DMS153 (cell line): ENCODE results near the gene ANKDD1A.

Source experiments
- DNase-seq: peaks from one replicate; lab custom pipeline; 2025; lab: John Stamatoyannopoulos, UW

The ANKDD1A gene

DNA sequence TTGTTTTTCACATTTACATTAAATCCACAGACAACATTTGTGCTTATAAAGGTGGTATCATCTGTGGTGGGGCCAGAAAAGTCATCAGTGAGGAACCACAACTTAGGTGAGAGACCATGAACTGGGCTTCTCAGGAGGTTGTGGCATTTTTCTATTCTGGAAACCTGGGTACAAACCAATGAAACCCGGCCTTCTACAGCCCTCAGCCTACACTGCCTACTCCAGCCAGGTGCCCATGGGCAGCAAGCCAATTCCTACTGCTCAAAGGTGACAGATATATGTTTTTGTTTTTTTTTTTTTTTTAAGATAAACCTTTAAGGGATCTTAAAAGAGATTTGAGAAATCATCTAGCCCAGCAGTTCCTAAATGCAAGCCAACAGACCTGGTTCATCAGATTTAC lies 57.7 kb downstream of the ANKDD1A start:
- DNase-seq, result no peak

DNA sequence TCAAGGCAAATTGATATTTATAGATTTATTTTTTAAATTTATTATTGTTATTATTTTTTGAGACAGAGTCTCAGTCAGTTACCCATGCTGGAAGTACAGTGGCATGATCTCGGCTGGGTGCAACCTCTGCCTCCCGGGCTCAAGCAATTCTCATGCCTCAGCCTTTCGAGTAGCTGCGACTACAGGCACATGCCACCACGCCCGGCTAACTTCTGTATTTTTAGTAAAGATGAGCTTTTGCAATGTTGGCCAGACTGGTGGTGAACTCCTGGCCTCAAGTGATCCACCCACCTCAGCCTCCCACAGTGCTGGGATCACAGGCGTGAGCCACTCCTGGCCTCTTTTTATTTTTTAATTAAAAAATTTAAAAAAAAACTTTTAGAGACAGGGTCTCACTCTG lies 59.0 kb downstream of the ANKDD1A start:
- DNase-seq, result no peak

DNA sequence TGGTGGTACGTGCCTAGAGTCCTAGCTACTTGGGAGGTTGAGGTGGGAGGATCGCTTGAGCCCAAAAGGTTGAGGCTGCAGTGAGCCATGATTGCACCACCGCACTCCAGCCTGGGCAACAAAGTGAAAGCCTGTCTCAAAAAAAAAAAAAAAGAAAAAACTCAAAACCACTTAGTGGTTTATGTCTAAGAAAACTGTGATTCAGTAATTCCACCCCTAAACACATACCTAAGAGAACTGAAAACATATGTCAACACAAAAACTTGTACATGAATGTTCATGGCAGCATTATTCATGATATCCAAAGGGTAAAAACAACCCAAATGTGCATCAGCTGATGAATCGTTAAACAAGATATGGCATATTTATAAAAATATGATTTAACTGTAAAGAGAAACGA lies 63.7 kb downstream of the ANKDD1A start:
- no peak for DNase-seq

DNA sequence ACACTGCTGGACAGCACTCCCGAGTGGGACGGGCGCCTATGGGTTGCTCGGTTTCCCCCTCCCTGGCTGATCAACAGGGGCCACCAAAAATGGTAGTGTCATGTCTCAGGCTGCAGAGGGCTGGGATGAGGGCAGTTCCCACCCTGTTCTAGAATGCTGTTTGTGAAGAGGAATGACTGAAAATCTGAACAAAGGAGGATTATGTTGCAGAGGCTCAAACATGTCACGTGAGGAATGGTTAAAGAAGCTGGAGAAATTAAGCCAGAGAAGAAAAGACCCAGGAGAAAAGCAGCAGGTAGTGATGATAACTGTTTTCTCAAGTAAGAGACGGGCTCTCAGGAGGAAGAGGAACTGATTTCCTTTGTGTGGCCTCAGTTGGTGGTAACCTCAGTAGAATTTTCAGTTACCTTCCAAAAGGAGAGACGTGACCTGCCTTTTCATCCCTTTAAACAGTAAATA lies 67.6 kb downstream of the ANKDD1A start:
- no peak for DNase-seq

DNA sequence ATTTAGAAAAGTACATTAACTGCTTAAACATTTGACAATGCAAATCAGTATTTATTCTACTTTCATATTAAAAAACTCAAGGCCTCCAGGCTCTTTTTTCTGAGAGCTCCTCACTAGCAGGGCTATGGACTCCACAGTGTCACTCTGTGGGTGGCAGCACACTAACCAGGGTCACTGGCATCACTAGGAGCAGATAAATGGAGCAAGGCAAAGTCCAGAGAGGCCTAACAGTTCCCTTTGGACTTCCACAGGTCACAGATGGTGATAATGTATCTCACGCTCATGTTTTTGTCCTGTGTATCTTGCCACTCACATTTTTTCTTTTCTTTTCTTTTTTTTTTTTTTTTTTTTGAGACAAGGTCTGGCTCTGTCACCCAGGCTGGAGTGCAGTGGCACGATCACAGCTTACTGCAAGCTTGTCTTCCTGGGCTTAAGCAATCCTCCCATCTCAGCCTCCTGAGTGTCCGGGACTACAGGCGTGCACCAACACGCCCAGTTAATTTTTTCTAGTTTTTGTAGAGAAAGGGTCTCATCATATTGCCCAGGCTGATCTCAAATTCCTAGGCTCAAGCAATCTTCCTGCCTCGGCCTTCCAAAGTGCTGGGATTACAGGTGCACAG lies 70.2 kb downstream of the ANKDD1A start:
- no peak for DNase-seq

DNA sequence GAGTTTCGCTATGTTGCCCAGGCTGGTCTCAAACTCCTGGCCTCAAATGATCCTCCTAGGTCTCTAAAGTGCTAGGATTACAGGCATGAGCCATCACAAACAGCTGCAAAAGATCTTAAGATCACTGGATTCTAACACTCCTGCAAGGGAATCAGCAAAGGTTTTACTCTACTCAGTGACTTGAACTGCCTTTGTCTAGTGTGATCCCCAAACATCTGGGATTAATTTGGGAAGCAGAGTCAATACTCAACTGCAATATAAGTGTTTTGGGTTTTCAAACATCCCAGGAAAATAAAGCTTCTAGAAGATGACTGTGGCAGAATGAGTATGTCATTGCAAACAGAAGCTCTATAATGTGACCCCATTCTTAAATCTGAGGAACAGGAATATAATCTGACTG lies 70.8 kb downstream of the ANKDD1A start:
- DNase-seq, result no peak

DNA sequence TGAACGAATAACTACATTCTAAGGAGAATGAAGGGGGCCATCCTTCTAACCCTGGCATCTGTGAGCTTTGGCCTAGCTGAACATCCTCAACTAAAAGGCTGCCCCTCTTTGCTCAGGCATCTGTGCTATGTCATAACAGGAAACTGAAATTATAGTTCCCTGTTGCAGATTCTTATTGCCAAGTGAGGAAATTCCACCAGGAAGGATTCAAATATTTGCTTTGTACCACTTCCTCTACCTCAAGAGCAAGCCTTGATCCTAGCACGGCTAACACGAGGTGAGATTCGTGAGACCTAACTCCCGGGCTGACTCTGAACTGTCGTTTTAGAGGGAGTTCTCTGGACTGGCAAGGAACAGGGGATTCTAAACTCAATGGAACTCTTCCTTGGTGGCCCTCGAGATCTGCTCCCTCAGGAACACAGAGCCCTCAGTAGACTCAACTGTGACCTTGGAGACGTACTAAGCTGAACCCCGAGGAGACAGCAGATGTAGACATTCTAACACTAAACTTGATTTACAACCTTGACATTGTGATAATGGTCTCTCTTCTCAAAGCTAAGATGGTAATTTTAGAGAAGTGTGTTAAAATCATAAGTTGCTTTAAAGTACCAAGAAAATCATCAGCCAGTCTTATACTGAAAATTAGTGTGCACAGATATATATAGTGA lies 73.8 kb downstream of the ANKDD1A start:
- no peak for DNase-seq

DNA sequence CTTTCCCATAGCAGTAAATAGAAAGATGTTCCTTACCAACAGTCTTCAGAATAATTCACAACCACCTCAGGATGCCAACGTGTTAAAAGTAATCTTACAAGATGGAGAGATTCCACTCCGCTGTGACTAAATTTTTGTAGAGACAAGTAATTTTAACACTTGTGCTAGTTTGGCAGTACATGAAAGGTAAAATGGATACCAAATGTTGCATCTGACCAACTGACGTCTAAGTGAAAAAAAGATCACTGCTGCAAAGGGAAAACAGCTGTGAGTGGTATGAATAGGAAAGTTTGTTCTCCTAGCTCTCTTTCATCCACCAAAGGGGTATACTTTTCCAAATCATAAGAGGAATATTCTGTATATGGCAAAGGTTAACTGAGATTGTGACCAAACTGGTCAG lies 75.4 kb downstream of the ANKDD1A start:
- no peak for DNase-seq

DNA sequence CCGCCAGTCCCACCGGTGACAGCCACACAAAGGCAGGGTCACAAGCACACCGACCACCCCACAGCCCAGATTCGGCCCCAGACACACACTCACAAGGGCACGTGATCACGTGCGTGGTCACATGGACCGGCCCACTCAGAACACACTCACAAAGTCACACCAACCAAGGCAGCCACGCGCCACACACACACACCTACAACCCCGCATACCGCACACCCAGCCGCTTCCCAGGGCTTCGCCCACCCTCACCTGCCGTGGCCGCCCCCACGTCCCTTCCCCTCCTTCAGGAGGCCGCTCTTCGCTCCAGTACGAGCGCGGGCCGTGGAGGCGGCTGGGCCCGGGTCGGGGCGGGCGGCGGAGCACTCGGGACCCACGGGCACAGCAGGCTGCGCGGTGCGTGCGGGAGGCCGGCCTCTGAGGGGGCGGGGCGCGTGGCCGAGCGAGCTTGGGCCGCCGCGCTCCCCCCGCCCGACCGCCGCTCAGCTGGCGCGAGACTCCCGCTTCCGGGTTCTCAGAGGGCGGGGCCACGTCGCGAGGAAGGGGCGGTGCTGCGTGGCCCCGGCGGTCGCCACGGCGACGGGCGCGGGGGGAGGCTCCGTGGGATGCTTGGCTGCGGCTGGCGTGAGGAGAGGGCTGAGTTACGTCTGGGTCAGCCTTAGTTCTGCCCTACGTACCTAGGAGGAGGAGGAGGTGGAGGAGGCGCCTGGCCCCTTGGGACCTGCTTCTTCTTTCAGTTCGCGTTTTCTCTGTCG lies 77.9 kb downstream of the ANKDD1A start, which contains the start of gene SPG21:
Gene SPG21 (minus strand): TSS at position 499 of the 752 bp plus-strand sequence. CDS start 6,345 bp downstream, outside the sequence.
- DNase-seq, result peak; percentile 58

DNA sequence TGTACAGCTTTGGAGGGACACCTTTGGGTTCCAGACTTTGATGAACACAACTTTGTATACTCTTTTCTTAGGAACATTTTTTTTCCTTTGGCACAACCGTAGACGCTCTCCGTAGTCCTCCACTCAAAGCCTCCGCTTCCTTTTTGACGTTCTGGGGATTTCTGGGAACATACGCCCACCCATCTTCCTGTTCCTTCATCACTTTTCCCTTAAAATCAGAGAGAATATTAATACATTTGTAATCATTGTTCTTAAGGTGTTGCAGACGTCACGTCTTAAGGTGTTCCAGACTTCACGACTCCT lies 78.4 kb downstream of the ANKDD1A start:
- no peak for DNase-seq

DNA sequence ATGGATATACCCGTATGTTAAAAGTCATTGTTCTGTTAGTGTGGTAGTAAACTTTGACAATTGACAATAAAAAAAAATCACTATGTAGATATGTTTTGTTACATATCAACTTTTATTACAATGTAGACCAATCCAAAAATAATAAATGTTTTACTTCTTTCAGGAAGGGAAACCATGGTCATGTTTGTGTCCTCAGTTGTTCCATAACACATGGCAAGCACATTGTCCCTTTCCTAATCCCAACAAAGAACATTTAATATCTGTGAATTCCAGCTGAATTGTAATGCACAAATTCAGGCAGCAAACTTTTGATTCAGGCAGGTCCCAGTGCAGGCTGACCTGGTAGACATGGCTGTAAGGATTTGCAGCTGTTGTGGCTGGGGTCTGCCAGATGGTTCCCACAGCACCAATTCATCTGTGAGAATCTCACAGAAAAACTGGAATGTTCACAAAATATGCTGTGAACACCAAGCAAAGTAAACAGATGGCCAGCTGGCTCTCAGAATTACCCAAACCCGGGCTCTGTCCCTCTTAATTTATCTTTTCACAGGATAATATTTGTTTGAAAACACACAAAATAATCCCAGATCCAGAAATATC lies 79.9 kb downstream of the ANKDD1A start:
- no peak for DNase-seq

DNA sequence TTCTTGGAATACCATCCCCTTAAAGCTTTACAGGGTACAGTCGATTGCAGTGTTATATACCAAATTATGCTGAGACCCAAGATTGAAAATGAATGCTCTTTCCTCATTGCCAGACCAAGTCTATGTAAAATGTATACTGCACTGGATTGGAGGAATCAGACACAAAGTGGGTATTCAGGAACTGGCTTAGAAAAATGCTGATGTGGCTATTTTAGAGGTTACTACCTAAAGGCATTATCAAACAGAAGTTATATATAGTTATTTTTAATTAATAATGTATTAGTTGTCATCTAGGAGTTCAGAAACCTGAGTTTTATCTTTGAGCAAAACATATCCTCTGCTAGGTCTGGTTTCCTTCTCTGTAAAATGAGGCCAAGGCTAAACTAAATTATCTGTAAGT lies 81.6 kb downstream of the ANKDD1A start:
- no peak for DNase-seq

DNA sequence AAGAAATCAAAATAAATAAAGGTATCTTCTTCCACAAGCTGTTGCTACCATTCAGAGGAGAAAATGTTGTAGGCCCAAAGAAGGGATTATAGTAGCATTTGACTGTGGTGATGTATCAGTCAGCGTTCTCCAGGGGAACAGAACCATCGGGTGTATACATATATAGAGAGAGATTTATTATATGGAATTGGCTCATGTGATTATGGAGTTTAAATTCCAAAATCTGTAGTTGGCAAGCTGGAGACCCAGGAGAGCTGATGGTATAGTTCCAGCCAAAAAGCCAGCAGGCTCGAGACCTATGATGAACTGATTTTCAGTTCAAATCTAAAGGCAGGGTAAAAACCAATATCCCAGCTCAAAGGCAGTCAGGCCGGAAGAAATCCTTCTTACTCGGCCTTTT lies 85.4 kb downstream of the ANKDD1A start:
- DNase-seq, result no peak

DNA sequence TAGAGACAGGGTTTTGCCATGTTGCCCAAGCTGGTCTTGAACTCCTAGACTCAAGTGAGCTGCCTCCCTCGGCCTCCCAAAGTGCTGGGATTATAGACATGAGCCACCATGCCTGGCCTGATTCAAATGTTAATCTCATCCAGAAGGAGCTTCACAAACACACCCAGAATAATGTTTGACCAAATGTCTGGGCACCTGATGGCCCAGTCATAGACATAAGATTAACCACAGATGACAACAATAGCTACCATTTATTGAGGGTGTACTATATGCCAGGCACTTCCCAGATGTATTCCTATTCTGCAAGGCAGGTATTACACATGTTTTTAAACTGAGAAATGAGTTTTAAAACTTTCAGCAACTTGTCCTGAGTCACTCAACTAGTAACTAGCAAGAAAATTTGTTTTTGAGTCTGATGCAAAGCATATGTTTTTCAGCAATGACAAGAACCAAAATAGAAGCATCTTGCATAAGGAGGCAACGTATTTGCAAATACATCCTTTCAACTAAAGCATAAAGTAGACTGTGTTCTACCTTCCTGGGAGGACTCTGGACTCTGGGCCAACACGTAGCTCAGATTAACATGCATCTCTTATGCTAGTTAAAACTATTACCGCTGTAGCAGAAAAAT lies 86.2 kb downstream of the ANKDD1A start:
- no peak for DNase-seq

DNA sequence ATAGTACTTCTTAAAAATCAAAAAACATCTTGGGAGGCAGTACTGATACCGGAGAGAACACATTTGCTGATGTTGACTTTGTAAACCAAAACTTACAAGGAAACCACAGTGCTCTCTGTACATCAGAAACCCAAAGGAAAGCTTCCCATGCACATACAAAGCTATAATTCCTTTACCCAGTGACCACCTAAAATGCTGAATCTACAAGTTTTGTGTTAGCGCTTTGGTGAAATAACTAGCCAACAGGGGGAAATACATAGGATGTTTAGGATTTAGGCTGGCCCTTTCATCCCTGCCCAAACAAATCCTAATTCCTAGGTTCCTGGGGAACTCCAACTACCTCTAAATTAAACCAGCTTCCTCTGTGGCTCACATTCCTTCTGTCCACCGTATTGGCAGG lies 93.3 kb downstream of the ANKDD1A start:
- no peak for DNase-seq

DNA sequence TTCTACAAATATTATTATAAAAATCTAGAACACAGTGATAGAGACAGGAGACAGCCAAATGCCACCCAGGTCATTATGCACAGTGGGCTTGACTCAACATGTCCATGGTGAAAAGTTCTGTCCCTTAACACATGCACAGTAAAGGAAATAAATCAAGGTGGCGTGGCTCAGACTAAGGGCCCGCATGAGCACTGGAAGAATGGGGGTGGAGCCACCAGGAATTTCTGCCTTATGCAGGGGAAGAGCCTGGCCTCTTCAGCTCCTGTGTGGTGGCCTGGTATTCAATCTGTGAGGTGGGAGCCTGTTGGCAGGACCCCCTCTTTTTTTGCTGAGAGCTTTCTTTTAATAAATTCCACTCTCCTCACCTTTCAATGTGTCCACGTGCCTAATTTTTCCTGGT lies 95.2 kb downstream of the ANKDD1A start:
- DNase-seq, result no peak
